Muscle layer of duodenum (tissue), 2 donors: ENCODE measurements around the gene CREB3L4.

Experiments
- H3K27ac ChIP-seq: one replicate; pipeline ENCODE4 v1.7.0; 2013; ENCODE audit warnings: mild to moderate bottlenecking, low read length
- H3K27me3 ChIP-seq: one replicate; pipeline ENCODE4 v1.7.0; 2013; ENCODE audit warnings: low read depth, mild to moderate bottlenecking, control low read depth, low read length
- H3K36me3 ChIP-seq, 2 donors: one replicate each; pipeline ENCODE4 v1.7.0; 2013; ENCODE audit warnings: low read length in 2 of 2, control low read depth in 1 of 2, mild to moderate bottlenecking in 1 of 2; ENCODE audit not compliant: insufficient read depth in 2 of 2, control insufficient read depth in 1 of 2
- H3K4me1 ChIP-seq, 2 donors: one replicate each; pipeline ENCODE4 v1.7.0; 2013; ENCODE audit warnings: low read length in 2 of 2, mild to moderate bottlenecking in 2 of 2, control low read depth in 1 of 2, moderate library complexity in 1 of 2; ENCODE audit not compliant: insufficient read depth in 2 of 2, control insufficient read depth in 1 of 2
- H3K4me3 ChIP-seq, 2 donors: one replicate each; pipeline ENCODE4 v1.7.0; 2013; ENCODE audit warnings: low read length in 2 of 2, low read depth in 1 of 2, mild to moderate bottlenecking in 1 of 2
- H3K9me3 ChIP-seq, 2 donors: one replicate each; pipeline ENCODE4 v1.7.0; 2013; ENCODE audit warnings: low read length in 2 of 2, control low read depth in 1 of 2, mild to moderate bottlenecking in 1 of 2; ENCODE audit not compliant: control insufficient read depth in 1 of 2
- donor health status: healthy.

CREB3L4 gene

DNA sequence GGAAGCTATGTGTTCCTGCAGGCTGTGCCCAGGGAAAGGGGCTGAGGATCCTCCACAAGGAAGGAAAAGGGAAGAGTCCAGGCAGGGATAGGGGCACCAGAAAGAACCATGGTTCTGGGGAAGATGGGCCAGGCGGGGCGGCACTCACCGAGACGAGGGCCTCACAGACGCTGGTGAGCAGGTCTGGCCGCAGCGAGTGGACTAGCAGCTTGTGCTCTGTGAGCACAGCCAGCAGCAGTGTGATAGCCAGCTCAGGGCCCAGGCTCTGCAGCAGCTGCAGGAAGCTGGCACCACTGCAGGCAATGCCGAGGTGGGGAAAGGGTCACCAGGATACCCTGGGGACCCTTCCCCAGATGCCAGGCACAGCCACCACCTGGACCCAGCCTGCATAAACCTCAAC, 26.9 kb upstream of the CREB3L4 start:
- H3K4me3 ChIP-seq = no peak overlapping the region
- no peaks in the 10 kb centered on the region for H3K9me3 ChIP-seq
- H3K36me3 ChIP-seq = peaks cover 44 to 57% of the 10 kb centered on the region in 2 donors
- H3K27me3 ChIP-seq = no peaks in the 10 kb centered on the region
- peaks cover 0 to 7% of the 10 kb centered on the region in 2 donors for H3K4me1 ChIP-seq
- no peak overlapping the region for H3K27ac ChIP-seq

DNA sequence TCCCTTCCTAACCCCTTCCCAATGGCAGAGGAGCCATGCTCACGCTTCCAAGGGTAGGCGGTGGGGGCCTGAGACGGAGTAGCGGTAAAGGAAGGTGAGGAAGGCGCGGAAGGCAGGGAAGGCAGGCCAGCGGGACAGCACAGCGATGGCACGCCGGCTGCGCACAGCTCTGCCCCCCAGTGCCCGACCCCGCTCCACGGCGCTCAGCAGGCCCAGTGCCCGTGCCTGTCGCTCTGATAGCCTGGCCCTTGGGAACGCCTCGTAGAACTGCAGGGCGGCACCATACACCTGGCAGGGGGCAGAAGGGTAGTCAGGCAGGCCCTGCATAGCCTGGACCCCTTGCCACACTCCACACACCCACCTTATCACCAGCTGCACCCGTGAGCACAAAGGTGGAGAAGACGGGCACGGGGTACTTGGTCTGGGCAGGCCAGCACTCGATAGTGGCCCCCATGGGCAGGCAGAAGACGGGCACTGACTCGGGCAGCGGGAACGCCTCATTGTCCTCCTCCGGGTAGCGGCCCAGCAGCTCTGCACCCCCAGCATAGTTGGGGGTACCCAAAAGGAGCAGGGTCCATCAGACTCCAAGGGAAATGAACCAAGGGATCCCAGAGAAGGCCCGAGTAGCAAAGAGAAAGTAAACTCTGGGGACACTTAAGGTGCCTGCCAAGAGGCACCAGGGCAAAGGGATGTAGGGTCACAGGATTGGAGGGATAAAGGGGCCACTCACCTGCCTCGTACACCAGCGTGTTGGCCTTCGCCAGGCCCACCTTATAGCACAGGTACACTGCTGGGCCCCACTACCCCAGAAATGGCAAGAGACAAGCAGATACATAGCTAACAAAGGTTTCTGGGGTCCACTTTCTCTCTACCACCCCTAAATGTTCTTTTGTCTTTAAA, 25.6 kb upstream of the CREB3L4 start:
- H3K27ac ChIP-seq = no peak overlapping the region
- H3K4me1 ChIP-seq = peaks cover 4 to 13% of the 10 kb centered on the region in 2 donors
- no peak overlapping the region for H3K4me3 ChIP-seq
- H3K9me3 ChIP-seq = no peaks in the 10 kb centered on the region
- peaks cover 32 to 43% of the 10 kb centered on the region in 2 donors for H3K36me3 ChIP-seq
- H3K27me3 ChIP-seq = no peaks in the 10 kb centered on the region

DNA sequence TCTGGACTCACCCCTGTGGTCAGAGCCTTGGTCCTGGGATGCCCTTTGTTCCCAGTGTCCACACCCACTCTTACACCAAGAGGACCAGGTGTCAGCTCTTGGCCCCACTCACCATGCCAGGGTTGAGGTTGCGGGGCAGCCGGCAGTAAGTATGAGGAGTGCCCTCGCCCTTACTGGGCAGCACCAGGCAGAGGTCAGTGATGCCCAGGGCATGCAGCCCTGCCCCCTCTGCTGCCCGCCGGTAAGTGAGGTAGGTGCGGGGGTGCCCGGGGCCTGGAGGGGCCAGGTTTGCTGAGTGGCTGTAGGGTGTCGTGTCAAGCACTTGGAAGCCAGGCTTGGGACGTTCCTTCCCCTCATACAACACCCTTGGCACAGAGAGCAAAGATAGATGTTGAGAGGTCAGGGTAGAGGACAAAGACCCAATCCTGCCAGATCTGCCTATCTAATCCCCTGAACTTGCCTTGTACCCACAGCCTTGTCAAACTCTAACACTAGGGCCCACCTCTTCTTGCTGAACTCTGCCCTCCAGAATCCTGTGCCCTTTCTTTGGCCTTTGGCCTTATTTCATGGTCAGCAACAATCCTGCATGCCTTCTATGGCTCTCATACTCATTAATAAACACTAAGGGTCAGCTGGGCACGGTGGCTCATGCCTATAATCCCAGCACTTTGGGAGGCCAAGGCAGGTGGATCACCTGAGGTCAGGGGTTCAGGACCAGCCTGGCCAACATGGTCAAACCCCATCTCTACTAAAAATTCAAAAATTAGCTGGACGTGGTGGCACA, 24.7 kb upstream of the CREB3L4 start:
- Histone ChIP-seq H3K36me3 (peaks cover 25 to 39% of the 10 kb centered on the region in 2 donors), H3K9me3 (no peaks in the 10 kb centered on the region), H3K27me3 (no peaks in the 10 kb centered on the region), H3K4me1 (peaks cover 6 to 15% of the 10 kb centered on the region in 2 donors), H3K4me3 (no peak overlapping the region), H3K27ac (no peak overlapping the region)

DNA sequence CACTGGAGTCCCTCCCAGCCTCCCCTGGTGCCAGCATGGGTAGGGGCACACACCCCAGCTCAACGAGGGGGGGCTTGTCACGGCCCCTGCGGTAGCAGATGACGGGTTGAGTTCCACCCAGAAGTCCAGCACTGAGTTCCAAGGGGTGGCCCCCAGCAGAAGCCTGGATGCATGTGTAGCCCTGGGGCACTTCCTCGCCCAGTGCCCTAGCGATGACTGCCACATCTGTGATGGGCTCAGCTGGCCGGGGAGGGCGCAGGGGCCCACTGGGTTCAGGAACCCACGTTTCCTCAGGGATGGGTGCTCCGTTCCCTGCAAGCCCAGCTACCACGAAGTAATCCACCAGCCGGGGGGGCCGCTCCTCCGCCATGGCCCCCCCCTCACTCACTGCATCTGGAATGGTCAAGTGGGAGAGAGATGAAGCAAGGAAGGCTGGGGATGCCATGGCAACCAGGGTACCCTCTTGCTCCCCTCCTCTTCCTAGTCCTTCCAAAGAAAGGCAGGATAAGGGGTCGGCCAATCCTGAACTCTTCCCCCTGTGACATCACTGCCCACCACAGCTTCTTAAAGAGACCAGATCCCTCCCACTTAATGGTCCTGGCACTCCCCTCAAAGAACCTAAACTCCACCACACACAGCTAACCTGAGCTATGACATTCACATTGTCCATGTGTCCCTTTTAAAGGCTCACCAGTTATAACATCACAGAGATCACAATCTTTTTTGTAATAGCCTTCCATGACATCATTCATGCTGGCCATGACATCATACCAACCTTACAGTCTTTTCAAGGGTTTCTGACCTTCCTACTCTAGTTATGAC, 23.5 kb upstream of the CREB3L4 start:
- H3K9me3 ChIP-seq = no peaks in the 10 kb centered on the region
- H3K27ac ChIP-seq = peak overlapping the region; percentile 83
- peaks cover 6 to 15% of the 10 kb centered on the region in 2 donors for H3K4me1 ChIP-seq
- H3K27me3 ChIP-seq = no peaks in the 10 kb centered on the region
- peak overlapping the region; percentile 77 to 87 for H3K4me3 ChIP-seq
- H3K36me3 ChIP-seq = peaks cover 36 to 46% of the 10 kb centered on the region in 2 donors

DNA sequence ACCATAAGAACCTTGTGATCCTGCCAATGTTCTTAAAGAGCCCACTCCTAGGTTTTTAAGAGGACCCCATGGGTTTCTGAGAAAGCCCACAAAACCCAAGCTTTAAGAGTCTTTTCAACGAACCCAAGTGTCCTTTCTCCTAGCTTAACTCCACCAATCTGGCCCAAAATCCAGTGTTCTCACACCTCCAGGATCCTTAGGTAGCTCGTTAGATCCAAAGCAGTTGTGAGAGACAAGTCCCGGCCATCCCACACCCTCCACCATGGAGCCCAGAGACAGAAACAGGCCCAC, 22.9 kb upstream of the CREB3L4 start:
- Histone ChIP-seq H3K4me3 (peak overlapping the region; percentile 77 to 87), H3K36me3 (peaks cover 33 to 45% of the 10 kb centered on the region in 2 donors), H3K27ac (peak overlapping the region; percentile 83), H3K9me3 (no peaks in the 10 kb centered on the region), H3K4me1 (peaks cover 6 to 15% of the 10 kb centered on the region in 2 donors), H3K27me3 (no peaks in the 10 kb centered on the region)

- no peaks in the 10 kb centered on the region for H3K9me3 ChIP-seq
- H3K36me3 ChIP-seq = peaks cover 33 to 45% of the 10 kb centered on the region in 2 donors
- H3K4me1 ChIP-seq = peaks cover 6 to 15% of the 10 kb centered on the region in 2 donors
- peak overlapping the region; percentile 83 for H3K27ac ChIP-seq
- H3K27me3 ChIP-seq = no peaks in the 10 kb centered on the region
- peak overlapping the region; percentile 77 to 87 for H3K4me3 ChIP-seq
Measured at GRCh38 chr1:153945131-153945794, 22.4 kb upstream of the CREB3L4 start.

- Histone ChIP-seq H3K27ac (peak overlapping the region; percentile 83), H3K4me1 (peaks cover 6 to 15% of the 10 kb centered on the region in 2 donors), H3K27me3 (no peaks in the 10 kb centered on the region), H3K36me3 (peaks cover 33 to 45% of the 10 kb centered on the region in 2 donors), H3K4me3 (peak overlapping the region; percentile 77 to 87), H3K9me3 (no peaks in the 10 kb centered on the region)
Measured at GRCh38 chr1:153945795-153946621, 21.7 kb upstream of the CREB3L4 start.

- peak within 1 kb of the TSS; percentile 77 to 87 for H3K4me3 ChIP-seq
- H3K9me3 ChIP-seq = no peaks in the 10 kb centered on the region
- peaks cover 6 to 15% of the 10 kb centered on the region in 2 donors for H3K4me1 ChIP-seq
- no peaks in the 10 kb centered on the region for H3K27me3 ChIP-seq
- H3K27ac ChIP-seq = peak within 1 kb of the TSS; percentile 83
- peaks cover 34 to 48% of the 10 kb centered on the region in 2 donors for H3K36me3 ChIP-seq
Measured at GRCh38 chr1:153946622-153947241, 21.0 kb upstream of the CREB3L4 start, which contains the start of gene DENND4B. TSS of gene DENND4B (minus strand) at chr1:153946718. CDS start at chr1:153944374, 2,344 bp downstream.

- Histone ChIP-seq H3K4me3 (no peak overlapping the region), H3K36me3 (peaks cover 48 to 56% of the 10 kb centered on the region in 2 donors), H3K27me3 (no peaks in the 10 kb centered on the region), H3K9me3 (no peaks in the 10 kb centered on the region), H3K27ac (no peak overlapping the region), H3K4me1 (peaks cover 6 to 15% of the 10 kb centered on the region in 2 donors)
Measured at GRCh38 chr1:153951183-153951582, 16.5 kb upstream of the CREB3L4 start.
